GM12892 (cell line): ENCODE data around the gene AGK.
A peak's percentile ranks its signal among the peaks of the same experiment; 100 is the strongest.

Experiments used
- DNase-seq: peaks from one replicate; pipeline ENCODE4 v3.0.0; 2011; ENCODE audit not compliant: insufficient read length
- FAIRE-seq: peaks from 2 replicates; lab custom pipeline; 2011; peaks lifted over from hg19 to GRCh38; lab: Jason Lieb, UNC
- POLR2A ChIP-seq: IDR thresholded peaks from 2 replicates; pipeline ENCODE4 v1.6.1; 2011; ENCODE audit warnings: low read depth, low read length, control low read depth
- POLR2AphosphoS5 ChIP-seq: IDR thresholded peaks from 2 replicates; pipeline ENCODE4 v1.6.1; 2011; ENCODE audit warnings: low read depth, low read length, control low read depth
- TAF1 ChIP-seq: IDR thresholded peaks from 2 replicates; pipeline ENCODE4 v1.6.1; 2011; ENCODE audit warnings: low read depth, mild to moderate bottlenecking, control low read depth, low read length, borderline replicate concordance

The AGK gene

DNA sequence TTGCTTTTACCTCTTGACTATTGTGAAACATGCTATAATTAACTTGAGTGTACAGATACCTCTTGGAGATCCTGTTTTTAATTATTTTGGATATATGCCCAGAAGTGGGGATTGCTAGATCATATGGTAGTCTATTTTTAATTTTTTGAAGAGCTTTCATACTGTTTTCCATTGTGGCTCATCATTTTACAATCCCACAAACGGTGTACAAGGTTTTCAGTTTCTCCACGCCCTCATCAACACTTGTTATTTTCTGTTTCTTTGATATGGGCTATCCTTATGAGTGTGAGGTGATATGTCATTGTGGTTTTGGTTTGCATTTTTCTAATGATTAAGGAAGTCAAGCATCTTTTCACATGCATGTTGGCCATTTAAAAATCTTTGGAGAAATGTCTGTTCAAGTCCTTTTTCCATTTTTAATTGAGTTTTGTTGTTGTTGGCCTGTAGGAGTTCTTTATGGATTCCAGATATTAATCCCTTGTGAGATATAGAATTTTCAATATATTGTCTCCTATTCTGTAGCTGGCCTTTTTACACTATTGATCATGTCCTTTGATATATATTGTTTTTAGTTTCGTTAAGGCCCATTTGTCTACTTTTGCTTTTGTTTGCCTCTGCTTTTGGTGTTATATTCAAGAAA is 7.5 kb downstream of the AGK start:
- FAIRE-seq, result peak; percentile 53
- DNase-seq, result no peak
- TF ChIP-seq POLR2A (no peak), POLR2AphosphoS5 (no peak), TAF1 (no peak)

- TF ChIP-seq POLR2AphosphoS5 (no peak), POLR2A (no peak), TAF1 (no peak)
- FAIRE-seq, result no peak
- DNase-seq, result no peak
Observed at GRCh38 chr7:141559961-141560360, 8.8 kb downstream of the AGK start.

- TF ChIP-seq TAF1 (no peak), POLR2AphosphoS5 (no peak), POLR2A (no peak)
- no peak for FAIRE-seq
- DNase-seq, result no peak
Observed at GRCh38 chr7:141562036-141562435, 10.8 kb downstream of the AGK start.

DNA sequence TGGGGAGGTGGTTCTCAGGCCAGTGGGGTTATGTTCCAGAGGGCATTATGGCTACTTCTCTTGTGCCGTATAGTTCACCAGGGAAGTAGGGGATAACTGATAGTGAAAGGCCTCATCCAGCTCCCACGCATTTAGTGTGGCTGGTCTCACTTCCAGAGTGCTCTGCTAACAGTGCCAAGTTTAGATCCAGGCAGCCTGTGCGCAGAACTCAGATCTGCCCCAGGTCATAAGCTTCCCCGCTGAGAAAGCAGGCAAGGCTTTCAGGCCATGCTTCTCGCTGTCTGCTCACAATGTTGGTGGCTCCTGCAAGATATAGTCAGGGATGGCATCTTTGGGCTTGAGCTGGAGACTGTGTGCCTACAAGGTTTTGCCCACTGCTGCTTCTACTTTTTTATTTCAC is 11.3 kb downstream of the AGK start:
- no peak for FAIRE-seq
- TF ChIP-seq POLR2A, result no peak
- TF ChIP-seq POLR2AphosphoS5, result no peak
- TF ChIP-seq TAF1, result no peak
- DNase-seq, result no peak

GRCh38 chr7:141562972-141563371 is 11.8 kb downstream of the AGK start:
- TF ChIP-seq POLR2A (no peak), TAF1 (no peak), POLR2AphosphoS5 (no peak)
- DNase-seq, result no peak
- FAIRE-seq, result peak; percentile 56

DNA sequence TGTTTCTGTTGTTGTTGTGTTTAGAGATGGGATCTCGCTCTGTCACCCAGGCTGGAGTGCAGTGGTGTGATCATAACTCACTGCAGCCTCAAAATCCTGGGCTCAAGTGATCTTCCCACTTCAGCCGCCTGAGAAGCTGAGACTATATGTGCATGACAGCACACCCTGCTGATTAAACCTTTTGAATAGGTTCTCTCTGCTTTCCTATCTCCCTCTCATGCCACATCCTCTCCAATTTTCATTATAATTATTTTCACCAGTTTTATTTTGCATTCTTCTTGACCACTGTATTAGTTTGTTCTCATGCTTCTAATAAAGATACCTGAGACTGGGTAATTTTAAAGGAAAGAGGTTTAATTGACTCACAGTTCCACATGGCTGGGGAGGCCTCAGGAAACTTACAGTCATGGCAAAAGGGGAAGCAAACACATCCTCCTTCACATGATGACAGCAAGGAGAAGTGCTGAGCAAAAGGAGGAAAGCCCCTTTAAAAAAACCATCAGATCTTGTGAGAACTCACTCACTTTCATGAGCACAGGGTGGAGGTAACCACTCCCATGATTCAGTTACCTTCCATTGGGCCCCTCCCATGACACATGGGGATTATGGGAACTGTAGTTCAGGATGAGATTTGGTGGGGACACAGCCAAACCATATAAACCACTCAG is 12.9 kb downstream of the AGK start:
- TF ChIP-seq POLR2AphosphoS5 (no peak), TAF1 (no peak)
- FAIRE-seq, result peak; percentile 67
- no peak for DNase-seq

DNA sequence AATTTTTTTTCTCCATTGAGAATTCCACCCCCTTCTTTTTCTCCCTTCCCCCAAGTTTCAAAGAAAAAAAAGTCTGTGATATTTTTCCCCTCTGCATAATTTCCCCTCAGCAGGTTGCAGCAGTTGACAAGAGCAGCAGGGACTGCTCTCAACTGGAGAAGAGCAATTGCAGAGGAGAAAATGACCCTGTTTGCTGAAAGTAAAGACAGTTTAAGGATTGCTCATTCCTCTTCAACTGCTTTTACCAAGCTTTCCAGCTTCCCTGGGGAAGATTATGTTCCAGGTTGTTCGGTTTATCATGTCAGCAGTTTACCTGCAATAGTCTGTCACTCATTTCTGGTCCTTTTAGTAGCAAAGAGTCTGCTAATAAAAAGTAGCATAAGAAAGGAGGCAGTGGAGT is 16.2 kb downstream of the AGK start:
- TF ChIP-seq POLR2AphosphoS5 (no peak), POLR2A (no peak), TAF1 (no peak)
- DNase-seq (no peak), FAIRE-seq (no peak)

- FAIRE-seq (no peak), DNase-seq (no peak)
- TF ChIP-seq POLR2AphosphoS5 (no peak), POLR2A (no peak), TAF1 (no peak)
Observed at GRCh38 chr7:141568227-141568626, 17.0 kb downstream of the AGK start.

- no peak for TF ChIP-seq POLR2AphosphoS5
- TF ChIP-seq POLR2A, result no peak
- no peak for TF ChIP-seq TAF1
- FAIRE-seq (no peak), DNase-seq (no peak)
Observed at GRCh38 chr7:141571059-141571458, 19.8 kb downstream of the AGK start.

DNA sequence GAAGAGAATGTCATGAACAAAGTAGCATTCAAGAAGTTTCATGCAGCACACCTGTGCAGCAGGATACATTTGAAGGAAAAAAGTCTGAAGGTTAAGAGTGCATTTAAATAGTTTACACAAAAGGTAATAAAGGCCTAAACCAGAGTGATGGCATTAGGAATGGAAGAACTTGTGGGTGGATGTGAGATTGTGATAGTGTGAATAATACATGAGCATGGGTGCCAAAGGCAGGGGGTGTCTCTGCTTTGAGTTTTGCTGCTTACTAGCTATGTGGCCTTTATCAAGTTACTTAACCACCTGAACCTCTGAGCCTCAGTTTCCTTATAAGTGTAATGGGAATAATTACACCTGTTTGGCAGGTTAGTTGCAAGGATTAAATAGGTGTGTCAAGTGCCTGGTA is 21.0 kb downstream of the AGK start:
- no peak for FAIRE-seq
- DNase-seq, result no peak
- TF ChIP-seq TAF1 (no peak), POLR2A (no peak), POLR2AphosphoS5 (no peak)

DNA sequence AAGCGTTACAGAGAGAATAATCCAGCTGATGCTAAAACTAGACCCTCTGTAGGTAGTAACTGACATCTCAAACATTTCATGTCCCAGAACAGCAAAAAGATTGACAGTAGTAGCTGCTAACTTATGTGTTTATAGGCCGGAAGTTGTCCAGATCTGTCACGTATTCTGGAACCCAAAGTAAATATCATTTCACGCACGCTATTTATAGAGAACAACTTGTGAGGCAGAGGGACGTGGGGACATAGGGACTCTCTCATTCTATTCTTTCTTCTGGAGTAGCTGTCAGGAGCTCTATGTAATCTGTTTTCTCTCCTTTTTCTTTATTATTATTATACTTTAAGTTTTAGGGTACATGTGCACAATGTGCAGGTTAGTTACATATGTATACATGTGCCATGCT is 22.3 kb downstream of the AGK start:
- TF ChIP-seq TAF1 (no peak), POLR2AphosphoS5 (no peak), POLR2A (no peak)
- FAIRE-seq, result no peak
- DNase-seq, result no peak

- FAIRE-seq, result no peak
- TF ChIP-seq POLR2A (no peak), POLR2AphosphoS5 (no peak), TAF1 (no peak)
- DNase-seq, result no peak
Observed at GRCh38 chr7:141575164-141575563, 24.0 kb downstream of the AGK start.
